ENCODE data around the gene FBXO21. TPM values are rescaled to one million over a fixed set of nuclear protein-coding genes. Genes with fewer than 3 reads are reported as not detected.

FBXO21 gene
- total and polyA plus RNA-seq, 2 donors (not counting 1 experiment from before 2014, with no cell fraction given) = 28.2 to 55.7 TPM

DNA sequence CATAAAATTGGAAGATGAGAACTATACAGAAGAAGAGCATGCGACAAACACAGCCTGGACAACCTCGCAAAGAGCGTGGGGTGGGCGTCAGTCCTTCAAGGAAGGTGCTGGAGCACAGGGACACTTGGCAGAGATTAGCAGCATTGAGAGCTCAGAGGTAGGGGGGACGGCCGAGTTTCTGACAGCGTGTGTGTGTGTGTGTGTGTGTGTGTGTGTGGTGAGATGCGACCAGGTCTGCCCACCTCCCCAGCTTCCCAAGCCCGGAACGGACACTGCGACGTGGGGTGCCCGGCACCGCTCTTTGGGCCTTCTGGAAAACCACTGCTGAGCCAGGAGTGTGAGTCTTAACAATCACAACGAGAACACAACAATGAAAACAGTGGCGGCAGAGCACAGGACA, 17.9 kb upstream of the FBXO21 start:
- H3K4me3 Mint-ChIP-seq = no peak overlapping the region
- no peak overlapping the region for H3K4me2 ChIP-seq (replicated peaks; ENCODE audit: low read depth, low read length, poor library complexity, severe bottlenecking)
- H3K27ac ChIP-seq (ENCODE audit: low read length in 2 of 2) = no peak overlapping the region
- no peaks in the 10 kb centered on the region for H3K4me1 ChIP-seq (ENCODE audit: control insufficient read depth in 2 of 2, insufficient read depth in 2 of 2, low read length in 2 of 2)
- H3K27ac Mint-ChIP-seq = no peak overlapping the region
- no peak overlapping the region for H3K9ac ChIP-seq (ENCODE audit: low read length)
- 92% methylated on average over 10 of the region's 16 CpGs for WGBS (ENCODE audit: insufficient coverage)
- ChIA-PET CTCF (interaction anchor here (0.7 kb wide), 2 partner anchors 11 to 197 kb away, joined by 4 read pairs; no protein-coding TSS in a partner anchor), POLR2A (no interaction called here)
- H3K27me3 Mint-ChIP-seq = peaks cover 40% of the 10 kb centered on the region
- H3K9me3 ChIP-seq (ENCODE audit: control extremely low read depth in 1 of 3, control insufficient read depth in 2 of 3, insufficient read depth in 1 of 3, low read length in 2 of 3) = no peaks in the 10 kb centered on the region
- H3K27me3 ChIP-seq (replicated peaks in 1 of 4; ENCODE audit: control extremely low read depth in 1 of 4, control insufficient read depth in 3 of 4, insufficient read depth in 4 of 4, low read length in 3 of 4) = peaks cover 0 to 9% (median 0%) of the 10 kb centered on the region in 4 experiments
- no peaks in the 10 kb centered on the region for H3K79me2 ChIP-seq (ENCODE audit: control insufficient read depth, insufficient read depth, low read length)
- no peaks in the 10 kb centered on the region for H3K4me1 Mint-ChIP-seq
- no peak overlapping the region for H2AFZ ChIP-seq (ENCODE audit: insufficient read depth, low read depth, low read length, poor library complexity, severe bottlenecking)
- no peak for ATAC-seq (ENCODE audit: low read depth)
- no peaks in the 10 kb centered on the region for H3K36me3 ChIP-seq (replicated peaks in 1 of 2; ENCODE audit: control extremely low read depth in 1 of 2, control insufficient read depth in 1 of 2, extremely low read depth in 1 of 2, insufficient read depth in 2 of 2, low read length in 1 of 2)
- DNase-seq = no peak
- no peaks in the 10 kb centered on the region for H3K9me3 Mint-ChIP-seq (ENCODE audit: insufficient read depth)
- H4K20me1 ChIP-seq (ENCODE audit: control insufficient read depth, insufficient read depth, low read length, poor library complexity, severe bottlenecking) = no peaks in the 10 kb centered on the region
- TF ChIP-seq, protein P1, sequence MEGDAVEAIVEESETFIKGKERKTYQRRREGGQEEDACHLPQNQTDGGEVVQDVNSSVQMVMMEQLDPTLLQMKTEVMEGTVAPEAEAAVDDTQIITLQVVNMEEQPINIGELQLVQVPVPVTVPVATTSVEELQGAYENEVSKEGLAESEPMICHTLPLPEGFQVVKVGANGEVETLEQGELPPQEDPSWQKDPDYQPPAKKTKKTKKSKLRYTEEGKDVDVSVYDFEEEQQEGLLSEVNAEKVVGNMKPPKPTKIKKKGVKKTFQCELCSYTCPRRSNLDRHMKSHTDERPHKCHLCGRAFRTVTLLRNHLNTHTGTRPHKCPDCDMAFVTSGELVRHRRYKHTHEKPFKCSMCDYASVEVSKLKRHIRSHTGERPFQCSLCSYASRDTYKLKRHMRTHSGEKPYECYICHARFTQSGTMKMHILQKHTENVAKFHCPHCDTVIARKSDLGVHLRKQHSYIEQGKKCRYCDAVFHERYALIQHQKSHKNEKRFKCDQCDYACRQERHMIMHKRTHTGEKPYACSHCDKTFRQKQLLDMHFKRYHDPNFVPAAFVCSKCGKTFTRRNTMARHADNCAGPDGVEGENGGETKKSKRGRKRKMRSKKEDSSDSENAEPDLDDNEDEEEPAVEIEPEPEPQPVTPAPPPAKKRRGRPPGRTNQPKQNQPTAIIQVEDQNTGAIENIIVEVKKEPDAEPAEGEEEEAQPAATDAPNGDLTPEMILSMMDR (IDR thresholded peaks at IDR 0.05) = no peak
- no peak for TF ChIP-seq EZH2 (IDR thresholded peaks at IDR 0.05; ENCODE audit: borderline replicate concordance, insufficient read depth, low read depth, low read length, poor library complexity, severe bottlenecking)
- intact Hi-C loops (cut with micrococcal nuclease) = no loop called here
- no peak overlapping the region for H3K4me3 ChIP-seq (ENCODE audit: control extremely low read depth in 1 of 5, extremely low read depth in 1 of 5, insufficient read depth in 1 of 5, low read depth in 2 of 5, low read length in 4 of 5)

DNA sequence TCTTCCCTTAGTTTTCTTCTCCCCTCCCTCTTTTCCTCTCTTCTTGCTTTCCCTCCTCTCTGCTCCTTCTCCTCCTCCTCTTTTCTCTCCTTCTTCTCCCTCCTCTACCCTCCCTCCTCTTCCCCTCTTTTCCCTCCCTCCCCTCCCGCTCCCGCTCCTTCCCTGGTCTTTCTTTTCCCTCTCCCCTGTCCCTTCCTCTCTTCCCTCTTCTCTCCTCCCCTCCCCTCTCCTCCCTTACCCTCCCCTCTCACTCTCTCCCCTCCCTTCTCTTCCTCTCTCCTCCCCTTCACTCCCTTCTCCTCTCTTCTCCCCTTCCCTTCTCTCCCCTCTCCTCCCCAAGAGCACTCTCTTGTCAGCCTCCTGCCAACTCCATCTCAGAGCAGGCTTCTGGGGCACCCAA, 17.4 kb upstream of the FBXO21 start:
- peaks cover 42% of the 10 kb centered on the region for H3K27me3 Mint-ChIP-seq

More for the DNA sequence above, 17.4 kb upstream of the FBXO21 start:
- 63% methylated on average over 2 of the region's 2 CpGs for WGBS (ENCODE audit: insufficient coverage)
- no peaks in the 10 kb centered on the region for H3K4me1 ChIP-seq (ENCODE audit: control insufficient read depth in 2 of 2, insufficient read depth in 2 of 2, low read length in 2 of 2)
- no peaks in the 10 kb centered on the region for H3K36me3 ChIP-seq (replicated peaks in 1 of 2; ENCODE audit: control extremely low read depth in 1 of 2, control insufficient read depth in 1 of 2, extremely low read depth in 1 of 2, insufficient read depth in 2 of 2, low read length in 1 of 2)
- ATAC-seq (ENCODE audit: low read depth) (no peak), DNase-seq (no peak)
- ChIA-PET POLR2A (no interaction called here), CTCF (no interaction called here)
- Mint-ChIP-seq H3K27ac (no peak overlapping the region), H3K4me3 (no peak overlapping the region), H3K9me3 (ENCODE audit: insufficient read depth) (no peaks in the 10 kb centered on the region), H3K4me1 (no peaks in the 10 kb centered on the region)
- no peak overlapping the region for H3K4me3 ChIP-seq (ENCODE audit: control extremely low read depth in 1 of 5, extremely low read depth in 1 of 5, insufficient read depth in 1 of 5, low read depth in 2 of 5, low read length in 4 of 5)
- H3K27me3 ChIP-seq (replicated peaks in 1 of 4; ENCODE audit: control extremely low read depth in 1 of 4, control insufficient read depth in 3 of 4, insufficient read depth in 4 of 4, low read length in 3 of 4) = peaks cover 0 to 9% (median 0%) of the 10 kb centered on the region in 4 experiments
- TF ChIP-seq, protein P1 (IDR thresholded peaks at IDR 0.05) = no peak
- TF ChIP-seq EZH2 (IDR thresholded peaks at IDR 0.05; ENCODE audit: borderline replicate concordance, insufficient read depth, low read depth, low read length, poor library complexity, severe bottlenecking) = no peak
- no peak overlapping the region for H3K4me2 ChIP-seq (replicated peaks; ENCODE audit: low read depth, low read length, poor library complexity, severe bottlenecking)
- intact Hi-C loops (cut with micrococcal nuclease) = no loop called here
- H3K79me2 ChIP-seq (ENCODE audit: control insufficient read depth, insufficient read depth, low read length) = no peaks in the 10 kb centered on the region
- no peak overlapping the region for H3K27ac ChIP-seq (ENCODE audit: low read length in 2 of 2)
- no peaks in the 10 kb centered on the region for H3K9me3 ChIP-seq (ENCODE audit: control extremely low read depth in 1 of 3, control insufficient read depth in 2 of 3, insufficient read depth in 1 of 3, low read length in 2 of 3)
- no peak overlapping the region for H3K9ac ChIP-seq (ENCODE audit: low read length)
- no peak overlapping the region for H2AFZ ChIP-seq (ENCODE audit: insufficient read depth, low read depth, low read length, poor library complexity, severe bottlenecking)
- no peaks in the 10 kb centered on the region for H4K20me1 ChIP-seq (ENCODE audit: control insufficient read depth, insufficient read depth, low read length, poor library complexity, severe bottlenecking)
